IMR-90 (cell line): ENCODE measurements around the gene OCSTAMP. TPM values are rescaled to one million over a fixed set of nuclear protein-coding genes. Genes with fewer than 3 reads are reported as not detected.

Experiments
- ATAC-seq: fragments of 200-7000 bp; cut with Tn5 transposase; 2 replicates; pipeline ENCODE4 v1.9.1; 2020; ENCODE audit warnings: low read depth, mild to moderate bottlenecking, moderate library complexity
- BruUV-seq: library from RNA; stranded (reverse); fragments of 400-500 nt; replicated peaks from 2 replicates; lab custom pipeline; 2021; lab: Mats Ljungman, UMichigan
- CTCF ChIA-PET: fragments of 300-600 bp; formaldehyde crosslinking; extraction: SDS; loops from one replicate; lab custom pipeline; 2021; ENCODE audit warnings: antibody characterized with exemption; lab: Yijun Ruan, JAX
- POLR2A ChIA-PET: fragments of 300-600 bp; sonication (Branson Sonifier 250); formaldehyde crosslinking; loops from one replicate; lab custom pipeline; 2022; ENCODE audit warnings: antibody characterized with exemption; ENCODE audit not compliant: unreplicated experiment; lab: Charles Lee
- DNase-seq: peaks from one replicate; pipeline ENCODE4 v3.0.0; 2013
- H2AFZ ChIP-seq: replicated peaks from 2 replicates; pipeline ENCODE3; 2013; ENCODE audit warnings: low read length, mild to moderate bottlenecking; ENCODE audit not compliant: poor library complexity
- H2AK5ac ChIP-seq: 2 replicates; pipeline ENCODE4 v1.6.1; 2013; ENCODE audit warnings: low read depth, low read length, inconsistent platforms
- H2AK9ac ChIP-seq: replicated peaks from 2 replicates; pipeline ENCODE3; 2013; ENCODE audit warnings: mild to moderate bottlenecking, low read depth, low read length, moderate library complexity; ENCODE audit not compliant: poor library complexity
- H2BK120ac ChIP-seq: 2 replicates; pipeline ENCODE4 v1.6.1; 2013; ENCODE audit warnings: low read depth, low read length, inconsistent platforms
- H2BK15ac ChIP-seq: 3 replicates; pipeline ENCODE4 v1.6.1; 2013; ENCODE audit warnings: low read depth, low read length, inconsistent platforms
- H2BK20ac ChIP-seq: 2 replicates; pipeline ENCODE4 v1.6.1; 2013; ENCODE audit warnings: low read depth, mild to moderate bottlenecking, inconsistent platforms, low read length, moderate library complexity
- H2BK5ac ChIP-seq: 2 replicates; pipeline ENCODE4 v1.6.1; 2013; ENCODE audit warnings: mild to moderate bottlenecking, low read depth, low read length, inconsistent platforms; ENCODE audit not compliant: poor library complexity, severe bottlenecking
- H3K14ac ChIP-seq: replicated peaks from 2 replicates; pipeline ENCODE4 v1.6.1; 2013; ENCODE audit warnings: low read depth, low read length, inconsistent platforms
- H3K18ac ChIP-seq: 2 replicates; pipeline ENCODE4 v1.6.1; 2013; ENCODE audit warnings: low read depth, low read length, control low read depth
- H3K23ac ChIP-seq: 2 replicates; pipeline ENCODE4 v1.6.1; 2013; ENCODE audit warnings: low read depth, low read length, inconsistent platforms
- H3K27ac ChIP-seq: 2 replicates; pipeline ENCODE4 v1.5.1; 2013; ENCODE audit warnings: mild to moderate bottlenecking, control low read depth, low read length; ENCODE audit not compliant: insufficient read depth
- H3K27me3 ChIP-seq: 2 replicates; pipeline ENCODE4 v1.6.1; 2013; ENCODE audit warnings: low read length; ENCODE audit not compliant: control insufficient read depth, insufficient read depth
- H3K36me3 ChIP-seq: 2 replicates; pipeline ENCODE4 v1.6.1; 2013; ENCODE audit warnings: low read length, mixed read lengths; ENCODE audit not compliant: control insufficient read depth, insufficient read depth
- H3K4ac ChIP-seq: 2 replicates; pipeline ENCODE4 v1.6.1; 2013; ENCODE audit warnings: low read depth, low read length, inconsistent platforms
- H3K4me1 ChIP-seq: 2 replicates; pipeline ENCODE4 v1.6.1; 2013; ENCODE audit warnings: low read length, mixed read lengths; ENCODE audit not compliant: control insufficient read depth, insufficient read depth
- H3K4me2 ChIP-seq: 2 replicates; pipeline ENCODE4 v1.6.1; 2013; ENCODE audit warnings: low read depth, mild to moderate bottlenecking, control low read depth, low read length, moderate library complexity
- H3K4me3 ChIP-seq: 2 replicates; pipeline ENCODE4 v1.5.1; 2013; ENCODE audit warnings: low read depth, mild to moderate bottlenecking, control low read depth, low read length, moderate library complexity; ENCODE audit not compliant: insufficient read depth
- H3K56ac ChIP-seq: 2 replicates; pipeline ENCODE4 v1.6.1; 2013; ENCODE audit warnings: low read length, inconsistent platforms; ENCODE audit not compliant: insufficient read depth; ENCODE audit errors: extremely low read depth
- H3K79me1 ChIP-seq, 2 experiments: 2 replicates each; pipeline ENCODE4 v1.6.1; 2013; ENCODE audit warnings: low read length in 2 of 2, inconsistent platforms in 1 of 2, low read depth in 1 of 2
- H3K9ac ChIP-seq: 2 replicates; pipeline ENCODE4 v1.6.1; 2013; ENCODE audit warnings: low read depth, low read length, control low read depth
- H3K9me1 ChIP-seq: 2 replicates; pipeline ENCODE4 v1.6.1; 2013; ENCODE audit warnings: low read length, inconsistent platforms; ENCODE audit not compliant: insufficient read depth
- H3K9me3 ChIP-seq: 2 replicates; pipeline ENCODE4 v1.6.1; 2013; ENCODE audit warnings: low read length; ENCODE audit not compliant: control insufficient read depth, insufficient read depth
- H4K20me1 ChIP-seq: 2 replicates; pipeline ENCODE4 v1.6.1; 2013; ENCODE audit warnings: low read length, inconsistent platforms; ENCODE audit not compliant: insufficient read depth
- H4K5ac ChIP-seq: 2 replicates; pipeline ENCODE4 v1.6.1; 2013; ENCODE audit warnings: mild to moderate bottlenecking, low read depth, low read length, control low read depth
- H4K8ac ChIP-seq, 2 experiments: 2 replicates each; pipeline ENCODE4 v1.6.1; 2013; ENCODE audit warnings: low read depth in 2 of 2, low read length in 2 of 2, control low read depth in 1 of 2, inconsistent platforms in 1 of 2
- H4K91ac ChIP-seq: 2 replicates; pipeline ENCODE4 v1.6.1; 2013; ENCODE audit warnings: low read depth, low read length, inconsistent platforms; ENCODE audit not compliant: insufficient read depth
- BHLHE40 ChIP-seq: fragments of 150-350 bp; IDR thresholded peaks from 2 replicates; pipeline ENCODE4 v1.6.1; 2016; ENCODE audit warnings: mild to moderate bottlenecking, low read depth, low read length
- ELK1 ChIP-seq: fragments of 150-350 bp; IDR thresholded peaks from 2 replicates; pipeline ENCODE4 v1.6.1; 2016; ENCODE audit warnings: low read depth, mild to moderate bottlenecking, low read length, moderate library complexity, borderline replicate concordance
- FOS ChIP-seq: fragments of 150-350 bp; IDR thresholded peaks from 2 replicates; pipeline ENCODE4 v1.6.1; 2016; ENCODE audit warnings: low read depth, low read length
- MAZ ChIP-seq: IDR thresholded peaks from 2 replicates; pipeline ENCODE4 v1.6.1; 2012; ENCODE audit warnings: low read depth, mild to moderate bottlenecking, low read length, improper control_type of control experiment, moderate library complexity, borderline replicate concordance
- MXI1 ChIP-seq: IDR thresholded peaks from 2 replicates; pipeline ENCODE4 v1.6.1; 2012; ENCODE audit warnings: low read depth, mild to moderate bottlenecking, low read length, moderate library complexity, borderline replicate concordance
- NFE2L2 ChIP-seq: fragments of 150-350 bp; IDR thresholded peaks from 2 replicates; pipeline ENCODE4 v1.6.1; 2016; ENCODE audit warnings: low read depth, mild to moderate bottlenecking, low read length
- WGBS, 2 experiments: methylation state at CpG; one replicate each; pipeline versions ENCODE4 v1.1.5 to v1.1.7; 2013; ENCODE audit warnings: missing lambda C conversion rate in 2 of 2; ENCODE audit not compliant: insufficient read length in 1 of 2; ENCODE audit errors: extremely low coverage in 2 of 2; 5-methylcytosine and 5-hydroxymethylcytosine counted together
- dilution Hi-C: fragments of 300-500 bp; cut with HindIII; formaldehyde crosslinking; loops from one replicate; pipeline ENCODE4 v1.14.3; 2018; ENCODE audit warnings: low sequenced_read_pairs; ENCODE audit not compliant: unreplicated experiment
- in situ Hi-C: fragments of 300-500 bp; cut with MboI; formaldehyde crosslinking; loops from 3 replicates; pipeline ENCODE4 v1.14.3; 2019; ENCODE audit warnings: low sequenced_read_pairs, inconsistent platforms, mixed read lengths
- intact Hi-C: fragments of 100-400 bp; cut with micrococcal nuclease; formaldehyde crosslinking; loops from 2 replicates; pipeline ENCODE4 v1.10.0; 2022
- polyA plus RNA-seq, 3 experiments: library from polyadenylated mRNA; depleted of rRNA; stranded (reverse); fragments of >200 nt; gene quantifications; 2 replicates each; pipeline ENCODE4 v1.2.3, GENCODE V29; 2012; ENCODE audit warnings: low replicate concordance in 1 of 3
- total RNA-seq: library from RNA; depleted of rRNA; stranded (reverse); fragments of >200 nt; gene quantifications from 2 replicates; pipeline ENCODE4 v1.2.3, GENCODE V29; 2012
- TF ChIP-seq, protein P1 (sequence below): fragments of 150-350 bp; IDR thresholded peaks from 2 replicates; pipeline ENCODE4 v1.6.1; 2017; ENCODE audit warnings: mild to moderate bottlenecking, antibody characterized with exemption, low read length, low read depth

OCSTAMP gene
- total and polyA plus RNA-seq, 2 of the 4 experiments (the other 2 are of a cell fraction): not detected

DNA sequence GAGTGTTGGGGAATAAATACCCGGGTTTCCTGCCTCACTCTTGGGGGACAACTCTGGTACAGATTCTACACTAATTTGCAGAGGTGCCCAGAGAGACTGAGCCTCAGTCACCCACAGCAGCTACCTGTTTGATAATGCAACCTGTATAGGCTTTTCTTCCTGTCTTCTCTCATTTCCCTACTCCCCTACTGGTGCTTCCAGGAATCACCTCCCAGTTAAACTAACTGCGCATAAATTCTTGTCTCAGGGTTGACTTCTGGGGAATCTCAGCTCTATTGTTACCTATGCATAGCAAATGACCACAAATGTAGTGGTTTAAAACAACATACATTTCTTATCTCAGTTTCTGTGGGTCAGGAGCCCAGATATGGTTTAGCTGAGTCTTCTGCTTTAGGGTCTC, 11.3 kb downstream of the OCSTAMP start:
- ATAC-seq (no peak), DNase-seq (no peak)
- H4K20me1 ChIP-seq: no peaks in the 10 kb centered on the region
- no peak overlapping the region for H3K14ac ChIP-seq
- no peak overlapping the region for H4K5ac ChIP-seq
- no peaks in the 10 kb centered on the region for H3K4me1 ChIP-seq
- TF ChIP-seq MXI1: no peak
- TF ChIP-seq, protein P1, sequence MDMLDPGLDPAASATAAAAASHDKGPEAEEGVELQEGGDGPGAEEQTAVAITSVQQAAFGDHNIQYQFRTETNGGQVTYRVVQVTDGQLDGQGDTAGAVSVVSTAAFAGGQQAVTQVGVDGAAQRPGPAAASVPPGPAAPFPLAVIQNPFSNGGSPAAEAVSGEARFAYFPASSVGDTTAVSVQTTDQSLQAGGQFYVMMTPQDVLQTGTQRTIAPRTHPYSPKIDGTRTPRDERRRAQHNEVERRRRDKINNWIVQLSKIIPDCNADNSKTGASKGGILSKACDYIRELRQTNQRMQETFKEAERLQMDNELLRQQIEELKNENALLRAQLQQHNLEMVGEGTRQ: no peak
- no peak for TF ChIP-seq ELK1
- no peak for TF ChIP-seq MAZ
- TF ChIP-seq FOS: no peak
- no peak for TF ChIP-seq NFE2L2
- TF ChIP-seq BHLHE40: no peak
- H3K23ac ChIP-seq: no peak overlapping the region
- H4K91ac ChIP-seq: no peak overlapping the region
- WGBS, 2 experiments: no CpG with 5 or more reads among the region's 2 CpGs
- H3K9me1 ChIP-seq: no peaks in the 10 kb centered on the region
- ChIA-PET CTCF (no interaction called here), POLR2A (no interaction called here)
- no peak overlapping the region for H4K8ac ChIP-seq
- H3K36me3 ChIP-seq: no peaks in the 10 kb centered on the region
- in situ Hi-C loops: no loop called here
- H3K9me3 ChIP-seq: no peaks in the 10 kb centered on the region
- no peak overlapping the region for H3K4me3 ChIP-seq
- no peak overlapping the region for H3K18ac ChIP-seq
- H2BK15ac ChIP-seq: no peak overlapping the region
- intact Hi-C loops: no loop called here
- H2BK20ac ChIP-seq: no peak overlapping the region
- H2AK5ac ChIP-seq: no peak overlapping the region
- no peak overlapping the region for H2AFZ ChIP-seq
- no peak overlapping the region for H2AK9ac ChIP-seq
- H3K27me3 ChIP-seq: peaks cover 27% of the 10 kb centered on the region
- no peak overlapping the region for H3K9ac ChIP-seq
- no TSS peak for BruUV-seq
- no peak overlapping the region for H3K4ac ChIP-seq
- H3K4me2 ChIP-seq: no peak overlapping the region
- no peak overlapping the region for H2BK120ac ChIP-seq
- H3K56ac ChIP-seq: no peak overlapping the region
- no peaks in the 10 kb centered on the region for H3K79me1 ChIP-seq
- no peak overlapping the region for H3K27ac ChIP-seq
- no peak overlapping the region for H2BK5ac ChIP-seq
- dilution Hi-C loops: no loop called here
